ENCODE results near the gene SUCO. TPM values are rescaled to one million over a fixed set of nuclear protein-coding genes. Genes with fewer than 3 reads are reported as not detected.

Gene SUCO
- total RNA-seq, 2 experiments from 2014 or later: 22.9 to 42.3 TPM

DNA sequence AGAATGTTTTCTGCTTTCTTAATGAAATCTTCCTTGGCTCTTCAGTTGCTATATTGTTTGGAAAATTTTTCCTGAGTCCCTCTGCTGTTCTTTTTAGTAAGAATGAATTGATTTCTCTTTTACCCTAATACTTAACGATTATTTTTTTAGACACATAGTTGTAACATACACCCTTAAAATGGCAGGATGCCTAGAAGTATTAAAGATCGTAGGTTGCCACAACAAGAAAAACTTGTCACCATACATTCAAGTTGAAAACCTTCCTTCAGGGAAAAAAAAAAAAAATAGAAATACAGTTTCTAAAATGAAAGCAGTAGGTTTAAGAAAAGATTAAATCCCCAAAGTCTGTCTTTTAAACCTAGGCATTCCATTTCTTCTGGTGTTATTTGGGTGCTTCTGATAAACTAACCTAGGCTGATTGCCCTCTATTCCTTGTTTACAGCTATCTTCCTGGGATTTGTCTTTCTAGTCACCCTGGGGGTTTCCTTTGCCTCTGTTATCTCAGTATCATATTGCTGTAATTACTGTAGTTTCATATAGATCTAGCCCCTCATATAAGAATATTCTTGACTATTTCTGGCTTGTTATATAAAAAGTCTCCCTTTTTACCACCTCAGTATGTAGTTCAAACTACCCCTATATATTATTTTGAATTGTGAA lies 16.8 kb downstream of the SUCO start:
- no peaks in the 10 kb centered on the region for H3K9me3 ChIP-seq (ENCODE audit: low read length)
- peaks cover 14% of the 10 kb centered on the region for H3K36me3 ChIP-seq (ENCODE audit: insufficient read depth, low read length)
- TF ChIP-seq EZH2phosphoT487 (IDR thresholded peaks at IDR 0.05; ENCODE audit: borderline replicate concordance, low read depth, low read length): no peak
- TF ChIP-seq, protein P1, sequence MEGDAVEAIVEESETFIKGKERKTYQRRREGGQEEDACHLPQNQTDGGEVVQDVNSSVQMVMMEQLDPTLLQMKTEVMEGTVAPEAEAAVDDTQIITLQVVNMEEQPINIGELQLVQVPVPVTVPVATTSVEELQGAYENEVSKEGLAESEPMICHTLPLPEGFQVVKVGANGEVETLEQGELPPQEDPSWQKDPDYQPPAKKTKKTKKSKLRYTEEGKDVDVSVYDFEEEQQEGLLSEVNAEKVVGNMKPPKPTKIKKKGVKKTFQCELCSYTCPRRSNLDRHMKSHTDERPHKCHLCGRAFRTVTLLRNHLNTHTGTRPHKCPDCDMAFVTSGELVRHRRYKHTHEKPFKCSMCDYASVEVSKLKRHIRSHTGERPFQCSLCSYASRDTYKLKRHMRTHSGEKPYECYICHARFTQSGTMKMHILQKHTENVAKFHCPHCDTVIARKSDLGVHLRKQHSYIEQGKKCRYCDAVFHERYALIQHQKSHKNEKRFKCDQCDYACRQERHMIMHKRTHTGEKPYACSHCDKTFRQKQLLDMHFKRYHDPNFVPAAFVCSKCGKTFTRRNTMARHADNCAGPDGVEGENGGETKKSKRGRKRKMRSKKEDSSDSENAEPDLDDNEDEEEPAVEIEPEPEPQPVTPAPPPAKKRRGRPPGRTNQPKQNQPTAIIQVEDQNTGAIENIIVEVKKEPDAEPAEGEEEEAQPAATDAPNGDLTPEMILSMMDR (conservative IDR thresholded peaks at IDR 0.05; ENCODE audit: low read length): no peak
- no TSS peak for BruUV-seq (replicated peaks)
- no peak for DNase-seq (ENCODE audit: low spot score)
- intact Hi-C loops (cut with micrococcal nuclease; ENCODE audit: unreplicated experiment): no loop called here
- peaks cover 91% of the 10 kb centered on the region for H3K79me2 ChIP-seq (ENCODE audit: insufficient read depth, low read depth, low read length)
- peaks cover 12% of the 10 kb centered on the region for H3K4me1 ChIP-seq (ENCODE audit: insufficient read depth, low read length, poor library complexity, severe bottlenecking)
- ChIA-PET POLR2A (no interaction called here), CTCF (ENCODE audit: unreplicated experiment) (no interaction called here)
- H3K4me3 ChIP-seq (ENCODE audit: low read depth, low read length, poor library complexity, severe bottlenecking): no peak overlapping the region
- peaks cover 49% of the 10 kb centered on the region for H4K20me1 ChIP-seq (ENCODE audit: insufficient read depth, low read length)
- H3K9me2 ChIP-seq (ENCODE audit: insufficient read depth, low read length): no peaks in the 10 kb centered on the region
- no peak overlapping the region for H2AFZ ChIP-seq (ENCODE audit: low read length)
- H3K27ac ChIP-seq (ENCODE audit: low read depth, low read length, poor library complexity, severe bottlenecking): no peak overlapping the region
- no peak overlapping the region for H3K4me2 ChIP-seq (ENCODE audit: low read length)

DNA sequence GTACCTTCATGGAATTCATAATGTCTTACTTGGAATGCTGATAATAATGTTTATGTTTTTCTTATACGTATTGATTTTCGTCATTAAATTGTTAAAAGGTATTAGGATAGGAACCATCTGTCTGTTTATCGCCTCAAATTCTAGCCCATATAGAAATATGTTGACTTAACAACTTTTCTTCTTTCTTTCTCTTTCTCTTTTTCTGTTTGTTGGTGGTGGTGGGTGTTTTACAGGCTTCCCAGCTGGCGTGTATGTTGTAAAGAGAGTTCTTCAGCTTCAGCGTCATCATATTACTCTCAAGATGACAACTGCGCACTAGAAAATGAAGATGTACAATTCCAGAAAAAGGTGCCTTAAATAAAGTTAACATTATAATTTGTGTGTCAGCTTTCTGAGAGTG lies 18.3 kb downstream of the SUCO start:
- Histone ChIP-seq H3K9me2 (ENCODE audit: insufficient read depth, low read length) (no peaks in the 10 kb centered on the region), H3K79me2 (ENCODE audit: insufficient read depth, low read depth, low read length) (peaks cover 76% of the 10 kb centered on the region), H3K36me3 (ENCODE audit: insufficient read depth, low read length) (peaks cover 20% of the 10 kb centered on the region), H3K4me2 (ENCODE audit: low read length) (no peak overlapping the region), H3K27ac (ENCODE audit: low read depth, low read length, poor library complexity, severe bottlenecking) (no peak overlapping the region), H2AFZ (ENCODE audit: low read length) (no peak overlapping the region), H4K20me1 (ENCODE audit: insufficient read depth, low read length) (peaks cover 40% of the 10 kb centered on the region), H3K9me3 (ENCODE audit: low read length) (no peaks in the 10 kb centered on the region), H3K4me1 (ENCODE audit: insufficient read depth, low read length, poor library complexity, severe bottlenecking) (no peaks in the 10 kb centered on the region), H3K4me3 (ENCODE audit: low read depth, low read length, poor library complexity, severe bottlenecking) (no peak overlapping the region)
- ChIA-PET POLR2A (interaction anchor here (1.2 kb wide), 1 partner anchor 12 kb away, joined by 5 read pairs; no protein-coding TSS in a partner anchor), CTCF (ENCODE audit: unreplicated experiment) (no interaction called here)
- no peak for DNase-seq (ENCODE audit: low spot score)
- intact Hi-C loops (cut with micrococcal nuclease; ENCODE audit: unreplicated experiment): no loop called here
- BruUV-seq (replicated peaks): no TSS peak
- TF ChIP-seq EZH2phosphoT487 (IDR thresholded peaks at IDR 0.05; ENCODE audit: borderline replicate concordance, low read depth, low read length): no peak
- TF ChIP-seq, protein P1 (conservative IDR thresholded peaks at IDR 0.05; ENCODE audit: low read length): no peak

DNA sequence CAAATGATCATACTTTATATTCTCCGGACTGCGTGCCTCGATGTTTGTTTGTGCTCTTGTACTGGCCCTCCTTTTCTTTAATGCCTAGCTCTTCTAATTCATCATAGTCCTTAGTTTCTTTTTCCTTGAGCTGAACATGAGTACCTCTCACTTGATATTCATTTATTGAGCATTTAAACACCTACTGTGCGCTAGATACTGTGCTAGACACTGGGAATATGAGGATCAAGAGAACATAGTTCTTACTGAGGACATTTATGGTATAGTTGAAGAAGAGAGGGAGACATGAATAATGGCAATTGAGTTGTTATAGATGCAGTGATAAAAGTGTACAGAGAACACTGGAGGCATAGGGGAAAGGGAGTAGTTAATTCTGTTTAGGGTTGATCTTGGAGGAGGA lies 22.0 kb downstream of the SUCO start:
- TF ChIP-seq, protein P1 (conservative IDR thresholded peaks at IDR 0.05; ENCODE audit: low read length): no peak
- TF ChIP-seq EZH2phosphoT487 (IDR thresholded peaks at IDR 0.05; ENCODE audit: borderline replicate concordance, low read depth, low read length): no peak
- Histone ChIP-seq H3K79me2 (ENCODE audit: insufficient read depth, low read depth, low read length) (peaks cover 40% of the 10 kb centered on the region), H3K9me2 (ENCODE audit: insufficient read depth, low read length) (no peaks in the 10 kb centered on the region), H2AFZ (ENCODE audit: low read length) (no peak overlapping the region), H4K20me1 (ENCODE audit: insufficient read depth, low read length) (peaks cover 16% of the 10 kb centered on the region), H3K4me3 (ENCODE audit: low read depth, low read length, poor library complexity, severe bottlenecking) (no peak overlapping the region), H3K4me2 (ENCODE audit: low read length) (no peak overlapping the region), H3K36me3 (ENCODE audit: insufficient read depth, low read length) (peaks cover 57% of the 10 kb centered on the region), H3K4me1 (ENCODE audit: insufficient read depth, low read length, poor library complexity, severe bottlenecking) (no peaks in the 10 kb centered on the region), H3K27ac (ENCODE audit: low read depth, low read length, poor library complexity, severe bottlenecking) (no peak overlapping the region), H3K9me3 (ENCODE audit: low read length) (no peaks in the 10 kb centered on the region)
- intact Hi-C loops (cut with micrococcal nuclease; ENCODE audit: unreplicated experiment): no loop called here
- ChIA-PET CTCF (ENCODE audit: unreplicated experiment) (no interaction called here), POLR2A (no interaction called here)
- no TSS peak for BruUV-seq (replicated peaks)
- no peak for DNase-seq (ENCODE audit: low spot score)

Data from OCI-LY7 (cell line).